Ishikawa (cell line): ENCODE measurements around the gene PDGFC.

Source experiments
- CEBPB ChIP-seq: IDR thresholded peaks from 2 replicates; pipeline ENCODE4 v1.6.1; 2012
- CREB1 ChIP-seq: IDR thresholded peaks from 2 replicates; pipeline ENCODE4 v1.6.1; 2012; ENCODE audit warnings: low read depth
- EGR1 ChIP-seq: IDR thresholded peaks from 2 replicates; pipeline ENCODE4 v1.6.1; 2012
- EP300 ChIP-seq: IDR thresholded peaks from 2 replicates; pipeline ENCODE4 v1.6.1; 2012; ENCODE audit warnings: borderline replicate concordance
- FOXM1 ChIP-seq: IDR thresholded peaks from 2 replicates; pipeline ENCODE4 v1.6.1; 2012; ENCODE audit warnings: low read depth, borderline replicate concordance
- MAX ChIP-seq: IDR thresholded peaks from 2 replicates; pipeline ENCODE4 v1.6.1; 2012
- NFIC ChIP-seq: IDR thresholded peaks from 2 replicates; pipeline ENCODE4 v1.6.1; 2012
- RAD21 ChIP-seq: IDR thresholded peaks from 2 replicates; pipeline ENCODE4 v1.6.1; 2012; ENCODE audit warnings: low read depth
- REST ChIP-seq: IDR thresholded peaks from 2 replicates; pipeline ENCODE4 v1.6.1; 2012; ENCODE audit warnings: low read depth, mild to moderate bottlenecking
- TAF1 ChIP-seq: IDR thresholded peaks from 2 replicates; pipeline ENCODE4 v1.6.1; 2012; ENCODE audit warnings: low read depth, mild to moderate bottlenecking
- TCF12 ChIP-seq: IDR thresholded peaks from 2 replicates; pipeline ENCODE4 v1.6.1; 2012; ENCODE audit warnings: low read depth
- TEAD4 ChIP-seq: IDR thresholded peaks from 2 replicates; pipeline ENCODE4 v1.6.1; 2012
- USF1 ChIP-seq: IDR thresholded peaks from 2 replicates; pipeline ENCODE4 v1.6.1; 2012
- YY1 ChIP-seq: IDR thresholded peaks from 2 replicates; pipeline ENCODE4 v1.6.1; 2012; ENCODE audit warnings: low read depth
- ZBTB7A ChIP-seq: IDR thresholded peaks from 2 replicates; pipeline ENCODE4 v1.6.1; 2012; ENCODE audit warnings: low read depth

PDGFC gene

DNA sequence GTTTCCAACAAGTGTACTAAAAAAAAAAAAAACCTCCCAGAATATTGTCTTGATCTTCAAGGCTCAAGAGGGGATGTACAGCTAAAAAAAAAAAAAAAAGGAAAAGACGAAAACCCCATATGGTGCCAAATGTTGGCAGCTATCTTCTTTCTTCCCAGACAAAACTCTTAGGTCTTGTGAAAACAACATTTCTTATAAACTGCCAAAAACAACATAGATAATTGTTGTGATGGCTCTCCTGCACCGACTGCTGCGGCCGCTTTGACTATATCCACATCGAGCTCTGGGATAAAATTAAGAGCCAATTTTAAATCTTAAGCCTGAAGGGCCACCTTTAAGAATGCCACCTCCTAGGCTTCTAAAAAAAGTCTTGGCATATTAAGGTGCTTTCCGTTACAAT lies 23.5 kb downstream of the PDGFC start:
- TF ChIP-seq CEBPB (no peak), ZBTB7A (no peak), YY1 (no peak), CREB1 (no peak), USF1 (no peak), EP300 (no peak), NFIC (no peak), TEAD4 (no peak), TAF1 (no peak), FOXM1 (no peak), REST (no peak), TCF12 (no peak), EGR1 (no peak), RAD21 (no peak)

DNA sequence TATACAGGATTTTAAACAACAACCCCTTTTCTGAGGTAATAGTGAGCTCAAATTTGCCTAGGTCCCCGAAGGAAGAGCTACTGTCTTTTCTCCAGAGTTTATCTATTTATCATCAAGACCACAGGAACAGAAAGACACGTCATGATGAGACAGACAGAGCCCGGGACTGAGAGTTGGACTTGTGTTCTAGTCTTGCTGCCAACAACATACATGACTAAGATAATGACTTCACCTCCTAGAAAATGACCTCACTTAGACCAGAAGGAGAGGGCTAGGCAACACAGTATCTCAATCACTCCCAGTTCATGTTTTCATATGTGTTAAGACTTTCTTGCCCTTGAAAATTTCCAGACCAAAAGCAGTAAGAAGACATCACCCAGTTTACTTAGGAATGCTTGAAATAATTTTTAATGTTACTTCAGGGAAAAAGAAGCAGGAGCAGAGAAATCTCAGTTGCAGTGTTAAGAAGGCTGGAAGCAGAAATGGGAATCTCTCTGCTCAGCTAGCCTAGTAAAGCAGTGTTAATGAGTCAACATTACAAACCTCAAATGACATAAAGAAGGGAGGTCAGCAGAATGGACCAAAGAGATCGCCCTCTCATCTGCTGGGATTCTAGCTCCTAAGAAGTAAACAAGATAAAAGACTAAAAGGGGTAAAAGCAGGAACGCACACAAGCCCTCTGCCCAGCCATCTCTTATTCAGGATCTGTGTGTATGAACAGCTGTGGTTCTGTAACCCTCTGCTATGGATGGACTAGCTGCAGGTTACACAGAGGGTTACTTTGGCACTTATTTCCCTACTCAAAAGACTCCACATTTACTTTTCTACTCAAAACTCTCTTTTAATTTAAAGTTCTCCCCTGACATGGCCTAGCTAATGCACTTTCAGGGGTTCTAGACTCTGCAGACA lies 24.8 kb downstream of the PDGFC start:
- TF ChIP-seq ZBTB7A (no peak), CREB1 (no peak), EGR1 (no peak), NFIC (peak; percentile 21; the same call in 1 of the 2 replicates), USF1 (no peak), MAX (no peak), TCF12 (no peak), EP300 (no peak)

- TF ChIP-seq EP300 (no peak), NFIC (no peak), CREB1 (no peak), FOXM1 (no peak), TAF1 (no peak), YY1 (no peak), EGR1 (no peak), TEAD4 (no peak)
Measured at GRCh38 chr4:156945532-156945931, 26.1 kb downstream of the PDGFC start.

- TF ChIP-seq RAD21 (no peak), CREB1 (no peak), ZBTB7A (no peak), YY1 (no peak), NFIC (no peak), TAF1 (no peak), CEBPB (no peak), USF1 (no peak), TCF12 (no peak), MAX (no peak), EGR1 (no peak), FOXM1 (no peak), REST (no peak), EP300 (no peak), TEAD4 (no peak)
Measured at GRCh38 chr4:156942991-156943390, 28.6 kb downstream of the PDGFC start.

GRCh38 chr4:156941940-156942548 lies 29.6 kb downstream of the PDGFC start:
- TF ChIP-seq TCF12 = peak; percentile 45; the same call in 1 of the 2 replicates
- TF ChIP-seq MAX = peak; percentile 41
- TF ChIP-seq REST = no peak
- no peak for TF ChIP-seq EGR1
- TF ChIP-seq FOXM1 = 0 out of 2 replicates have a peak, but pooled peaks have one; percentile 44
- TF ChIP-seq EP300 = peak; percentile 54
- TF ChIP-seq TAF1 = no peak
- no peak for TF ChIP-seq USF1
